ENCODE data around the gene NEDD4L. TPM values are rescaled to one million over a fixed set of nuclear protein-coding genes. Genes with fewer than 3 reads are reported as not detected.

Gene NEDD4L
- total RNA-seq, 1 donor from 2014 or later, result 162 TPM

DNA sequence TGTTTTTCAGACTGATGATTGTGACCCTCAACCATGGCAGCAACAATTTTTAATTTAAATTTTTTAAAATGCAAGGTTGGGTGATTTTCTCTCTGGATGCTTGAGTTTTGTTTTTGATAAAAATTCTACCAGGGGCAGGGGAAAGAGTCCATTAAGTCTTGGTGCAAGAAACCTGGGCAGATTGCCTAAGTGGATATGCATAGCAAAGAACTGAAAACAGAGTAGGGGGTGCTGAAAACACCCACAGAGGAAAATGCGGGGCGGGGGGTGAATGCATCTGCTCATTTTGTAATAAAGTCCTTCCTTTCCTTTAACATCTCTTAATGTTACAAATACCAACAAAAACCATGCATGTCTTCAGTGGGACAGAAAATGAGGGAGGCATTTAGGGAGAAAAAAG is 138.0 kb downstream of the NEDD4L start:
- H3K27ac Mint-ChIP-seq, result peak overlapping the region; percentile 28
- no peaks in the 10 kb centered on the region for H3K27me3 Mint-ChIP-seq
- peaks cover 1% of the 10 kb centered on the region for H3K36me3 Mint-ChIP-seq (ENCODE audit: insufficient read depth)
- H3K4me1 Mint-ChIP-seq (ENCODE audit: low read depth), result peaks cover 19% of the 10 kb centered on the region
- H3K9me3 Mint-ChIP-seq (ENCODE audit: low read depth), result no peaks in the 10 kb centered on the region
- no peak for DNase-seq (ENCODE audit: low spot score, unreplicated experiment)
- no peak overlapping the region for H3K4me3 Mint-ChIP-seq (ENCODE audit: low read depth)
- TF ChIP-seq, protein P1, sequence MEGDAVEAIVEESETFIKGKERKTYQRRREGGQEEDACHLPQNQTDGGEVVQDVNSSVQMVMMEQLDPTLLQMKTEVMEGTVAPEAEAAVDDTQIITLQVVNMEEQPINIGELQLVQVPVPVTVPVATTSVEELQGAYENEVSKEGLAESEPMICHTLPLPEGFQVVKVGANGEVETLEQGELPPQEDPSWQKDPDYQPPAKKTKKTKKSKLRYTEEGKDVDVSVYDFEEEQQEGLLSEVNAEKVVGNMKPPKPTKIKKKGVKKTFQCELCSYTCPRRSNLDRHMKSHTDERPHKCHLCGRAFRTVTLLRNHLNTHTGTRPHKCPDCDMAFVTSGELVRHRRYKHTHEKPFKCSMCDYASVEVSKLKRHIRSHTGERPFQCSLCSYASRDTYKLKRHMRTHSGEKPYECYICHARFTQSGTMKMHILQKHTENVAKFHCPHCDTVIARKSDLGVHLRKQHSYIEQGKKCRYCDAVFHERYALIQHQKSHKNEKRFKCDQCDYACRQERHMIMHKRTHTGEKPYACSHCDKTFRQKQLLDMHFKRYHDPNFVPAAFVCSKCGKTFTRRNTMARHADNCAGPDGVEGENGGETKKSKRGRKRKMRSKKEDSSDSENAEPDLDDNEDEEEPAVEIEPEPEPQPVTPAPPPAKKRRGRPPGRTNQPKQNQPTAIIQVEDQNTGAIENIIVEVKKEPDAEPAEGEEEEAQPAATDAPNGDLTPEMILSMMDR (IDR thresholded peaks at IDR 0.05; ENCODE audit: unreplicated experiment), result no peak

DNA sequence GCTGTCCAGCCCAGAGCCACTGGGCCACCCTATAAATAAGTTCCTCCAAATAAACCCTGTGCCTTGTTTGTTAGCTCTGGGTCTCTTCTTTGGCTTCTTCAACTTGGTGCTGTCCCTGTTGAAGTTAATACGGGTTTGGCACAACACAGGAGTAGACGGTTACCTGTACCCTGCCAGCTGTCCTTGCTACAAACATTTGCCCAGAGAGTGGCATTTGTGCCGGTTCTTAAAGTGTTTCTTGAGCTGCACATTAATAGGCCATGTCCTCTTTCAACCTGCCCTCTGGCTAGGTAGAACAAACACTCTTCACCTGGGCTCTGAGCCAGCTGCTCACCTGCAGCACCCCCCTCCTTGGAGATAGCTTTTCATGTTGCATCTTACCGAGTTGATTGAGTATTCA is 139.2 kb downstream of the NEDD4L start:
- Mint-ChIP-seq H3K9me3 (ENCODE audit: low read depth) (no peaks in the 10 kb centered on the region), H3K4me1 (ENCODE audit: low read depth) (peaks cover 16% of the 10 kb centered on the region), H3K27ac (no peak overlapping the region), H3K4me3 (ENCODE audit: low read depth) (no peak overlapping the region), H3K27me3 (no peaks in the 10 kb centered on the region), H3K36me3 (ENCODE audit: insufficient read depth) (peaks cover 1% of the 10 kb centered on the region)
- TF ChIP-seq, protein P1 (IDR thresholded peaks at IDR 0.05; ENCODE audit: unreplicated experiment), result no peak
- no peak for DNase-seq (ENCODE audit: low spot score, unreplicated experiment)

DNA sequence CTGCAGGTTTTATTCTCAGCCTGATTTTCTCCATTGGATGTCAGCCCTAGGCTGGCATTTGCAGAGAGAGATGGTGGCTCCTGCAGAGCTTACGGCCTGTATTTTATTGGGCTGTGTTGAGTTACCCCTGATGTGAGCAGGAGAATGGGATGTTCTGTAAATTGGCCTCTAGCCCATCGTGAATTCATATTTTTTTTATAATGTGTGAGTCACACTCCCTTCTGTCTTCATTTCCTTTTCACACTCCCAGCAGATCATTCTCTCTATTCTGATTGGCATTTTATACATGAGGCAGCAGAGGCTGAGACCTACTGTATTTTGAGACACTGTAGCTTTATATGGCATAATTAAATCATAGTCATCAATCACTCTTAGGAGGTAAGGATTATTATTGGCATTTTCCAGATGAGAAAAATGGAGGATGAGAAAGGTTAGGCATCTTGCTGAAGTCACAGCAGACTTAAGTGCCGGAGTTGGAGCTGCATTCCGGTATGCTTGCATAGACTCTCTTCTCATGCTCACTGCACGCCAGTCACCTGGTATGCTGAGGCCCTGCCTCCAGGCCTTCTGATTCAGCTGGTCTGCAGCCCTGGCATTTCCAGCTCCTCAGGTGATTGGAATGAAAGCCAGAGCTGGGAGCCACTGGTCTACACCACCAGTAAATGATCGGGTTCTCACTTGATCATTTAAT is 142.4 kb downstream of the NEDD4L start:
- H3K4me3 Mint-ChIP-seq (ENCODE audit: low read depth), result no peak overlapping the region
- no peak for DNase-seq (ENCODE audit: low spot score, unreplicated experiment)
- H3K9me3 Mint-ChIP-seq (ENCODE audit: low read depth), result no peaks in the 10 kb centered on the region
- H3K27me3 Mint-ChIP-seq, result no peaks in the 10 kb centered on the region
- H3K4me1 Mint-ChIP-seq (ENCODE audit: low read depth), result peaks cover 6% of the 10 kb centered on the region
- H3K36me3 Mint-ChIP-seq (ENCODE audit: insufficient read depth), result no peaks in the 10 kb centered on the region
- TF ChIP-seq, protein P1 (IDR thresholded peaks at IDR 0.05; ENCODE audit: unreplicated experiment), result no peak
- H3K27ac Mint-ChIP-seq, result peak overlapping the region; percentile 74

DNA sequence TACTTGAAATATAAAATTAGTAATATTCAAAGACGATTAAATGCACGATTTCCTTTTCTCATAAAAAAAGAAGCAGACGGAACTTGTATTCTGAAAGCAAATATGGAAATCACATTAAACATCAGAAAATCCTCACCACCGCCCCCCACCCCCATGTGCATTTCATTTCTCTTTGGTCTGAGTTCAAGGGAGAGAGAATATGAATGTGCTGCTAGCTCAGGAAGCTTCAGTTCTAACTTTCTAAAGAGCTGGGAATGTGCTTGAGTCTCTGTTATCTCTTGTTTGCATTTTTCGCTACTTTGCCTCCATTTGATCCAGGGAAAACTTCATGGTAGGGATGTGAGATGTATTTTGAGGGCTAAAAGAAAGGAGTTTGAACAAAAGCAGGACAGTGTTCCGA is 143.6 kb downstream of the NEDD4L start:
- Mint-ChIP-seq H3K27me3 (no peaks in the 10 kb centered on the region), H3K4me1 (ENCODE audit: low read depth) (peaks cover 6% of the 10 kb centered on the region)

DNA sequence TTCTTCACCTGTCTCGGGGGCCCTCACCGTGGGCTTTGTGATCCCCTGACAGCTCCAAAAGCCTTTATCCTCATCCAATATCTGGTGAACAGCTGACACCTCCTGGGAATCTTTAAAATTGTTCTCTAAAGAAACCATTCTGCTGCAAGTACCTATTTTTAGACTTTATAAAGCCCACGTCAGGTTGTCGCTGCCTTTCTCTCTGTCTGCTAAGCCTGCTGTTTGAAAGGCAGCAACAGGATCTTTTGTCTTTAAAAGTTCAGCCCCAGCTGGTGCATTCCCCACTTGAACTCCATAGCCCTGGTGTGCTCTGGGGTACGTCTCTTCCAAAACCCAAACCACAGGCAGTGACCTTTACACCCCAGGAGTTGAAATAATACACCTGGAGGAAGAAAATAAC is 145.0 kb downstream of the NEDD4L start:
- no peaks in the 10 kb centered on the region for H3K9me3 Mint-ChIP-seq (ENCODE audit: low read depth)
- TF ChIP-seq, protein P1 (IDR thresholded peaks at IDR 0.05; ENCODE audit: unreplicated experiment), result no peak
- no peak overlapping the region for H3K4me3 Mint-ChIP-seq (ENCODE audit: low read depth)
- H3K36me3 Mint-ChIP-seq (ENCODE audit: insufficient read depth), result no peaks in the 10 kb centered on the region
- no peak for DNase-seq (ENCODE audit: low spot score, unreplicated experiment)
- H3K27ac Mint-ChIP-seq, result peak overlapping the region; percentile 56
- peaks cover 5% of the 10 kb centered on the region for H3K27me3 Mint-ChIP-seq
- H3K4me1 Mint-ChIP-seq (ENCODE audit: low read depth), result peaks cover 8% of the 10 kb centered on the region

More for the DNA sequence above, 143.6 kb downstream of the NEDD4L start:
- TF ChIP-seq, protein P1 (IDR thresholded peaks at IDR 0.05; ENCODE audit: unreplicated experiment), result no peak
- H3K36me3 Mint-ChIP-seq (ENCODE audit: insufficient read depth), result no peaks in the 10 kb centered on the region
- H3K27ac Mint-ChIP-seq, result no peak overlapping the region
- no peaks in the 10 kb centered on the region for H3K9me3 Mint-ChIP-seq (ENCODE audit: low read depth)
- no peak overlapping the region for H3K4me3 Mint-ChIP-seq (ENCODE audit: low read depth)
- DNase-seq (ENCODE audit: low spot score, unreplicated experiment), result no peak
